Measurements from ENCODE around the gene ADRA2B.

Gene ADRA2B

DNA sequence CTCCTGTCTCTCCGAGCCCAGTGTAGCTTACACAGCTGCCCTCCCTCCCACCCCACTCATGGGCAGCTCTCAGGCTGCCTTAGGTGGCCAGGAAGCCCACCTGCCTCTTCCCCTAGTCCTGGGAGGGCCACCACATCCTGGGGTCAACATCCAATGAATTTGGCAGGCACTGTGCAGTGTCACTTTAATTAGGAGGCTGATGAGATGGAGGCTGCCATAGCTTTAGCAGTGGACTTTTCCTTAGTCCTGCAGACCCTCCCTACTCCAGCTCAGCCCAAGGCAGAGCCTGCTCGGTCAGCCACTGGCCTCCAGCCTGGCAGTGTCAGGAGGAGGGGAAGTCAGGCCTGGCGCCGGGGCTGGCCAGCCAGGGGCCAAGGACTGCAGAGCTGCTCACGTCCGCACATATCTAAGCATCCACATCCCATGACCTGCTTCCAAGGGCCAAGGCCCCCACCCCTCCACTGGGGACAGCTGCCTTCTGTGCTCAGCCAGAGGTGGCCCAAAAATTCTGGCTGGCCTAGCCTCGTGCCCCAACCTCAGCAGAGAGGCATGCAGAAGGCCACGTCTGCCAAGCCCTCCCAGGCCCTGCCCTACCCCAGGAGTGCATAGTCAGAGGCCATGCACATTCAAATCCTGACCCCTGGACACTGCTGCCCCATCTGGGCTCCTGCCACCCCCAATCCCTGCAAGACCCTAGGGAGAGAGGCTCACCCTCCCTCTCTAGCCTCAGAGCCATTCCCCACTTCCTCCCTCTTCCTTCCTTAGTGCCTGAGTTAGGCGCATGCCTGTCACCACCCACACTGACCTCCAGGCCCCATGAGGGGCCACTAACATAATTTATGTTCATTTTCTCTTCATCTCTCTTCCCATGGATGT, 33.1 kb downstream of the ADRA2B start:
- no peaks in the 10 kb centered on the region for H3K79me2 ChIP-seq (ENCODE audit: insufficient read depth, low read length)
- TF ChIP-seq CTCF (conservative IDR thresholded peaks at IDR 0.05; ENCODE audit: low read length) (no peak), EZH2phosphoT487 (IDR thresholded peaks at IDR 0.05; ENCODE audit: borderline replicate concordance) (no peak)
- H3K4me2 ChIP-seq (ENCODE audit: low read depth, low read length, poor library complexity, severe bottlenecking): no peak overlapping the region
- H3K9me2 ChIP-seq (replicated peaks; ENCODE audit: low read depth, low read length): no peaks in the 10 kb centered on the region
- H3F3A ChIP-seq (ENCODE audit: low read depth): no peaks in the 10 kb centered on the region
- H3K9ac ChIP-seq (ENCODE audit: low read depth, low read length, poor library complexity, severe bottlenecking): no peak overlapping the region
- no peaks in the 10 kb centered on the region for H4K20me1 ChIP-seq (ENCODE audit: insufficient read depth, low read length, poor library complexity, severe bottlenecking)
- H3K4me1 ChIP-seq (ENCODE audit: insufficient read depth, low read length, poor library complexity, severe bottlenecking): no peaks in the 10 kb centered on the region
- H3K27me3 ChIP-seq (ENCODE audit: insufficient read depth, low read length, poor library complexity, severe bottlenecking): no peaks in the 10 kb centered on the region
- no peaks in the 10 kb centered on the region for H3K36me3 ChIP-seq (ENCODE audit: insufficient read depth, low read length)
- no peaks in the 10 kb centered on the region for H3K9me3 ChIP-seq (ENCODE audit: insufficient read depth, low read depth, low read length)
- no peak overlapping the region for H3K4me3 ChIP-seq (ENCODE audit: low read length, poor library complexity, severe bottlenecking)
- H2AFZ ChIP-seq (ENCODE audit: low read length): no peak overlapping the region

- Histone ChIP-seq H3K9me2 (replicated peaks; ENCODE audit: low read depth, low read length) (no peaks in the 10 kb centered on the region), H3K79me2 (ENCODE audit: insufficient read depth, low read length) (no peaks in the 10 kb centered on the region), H3K9me3 (ENCODE audit: insufficient read depth, low read depth, low read length) (no peaks in the 10 kb centered on the region), H3K36me3 (ENCODE audit: insufficient read depth, low read length) (no peaks in the 10 kb centered on the region), H3K9ac (ENCODE audit: low read depth, low read length, poor library complexity, severe bottlenecking) (no peak overlapping the region), H3K4me3 (ENCODE audit: low read length, poor library complexity, severe bottlenecking) (no peak overlapping the region), H4K20me1 (ENCODE audit: insufficient read depth, low read length, poor library complexity, severe bottlenecking) (no peaks in the 10 kb centered on the region), H3K4me1 (ENCODE audit: insufficient read depth, low read length, poor library complexity, severe bottlenecking) (no peaks in the 10 kb centered on the region), H3K27me3 (ENCODE audit: insufficient read depth, low read length, poor library complexity, severe bottlenecking) (no peaks in the 10 kb centered on the region), H3F3A (ENCODE audit: low read depth) (no peaks in the 10 kb centered on the region), H3K4me2 (ENCODE audit: low read depth, low read length, poor library complexity, severe bottlenecking) (no peak overlapping the region), H2AFZ (ENCODE audit: low read length) (no peak overlapping the region)
- TF ChIP-seq EZH2phosphoT487 (IDR thresholded peaks at IDR 0.05; ENCODE audit: borderline replicate concordance) (no peak), CTCF (conservative IDR thresholded peaks at IDR 0.05; ENCODE audit: low read length) (no peak)
Observed at GRCh38 chr2:96082211-96083063, 33.9 kb downstream of the ADRA2B start.

DNA sequence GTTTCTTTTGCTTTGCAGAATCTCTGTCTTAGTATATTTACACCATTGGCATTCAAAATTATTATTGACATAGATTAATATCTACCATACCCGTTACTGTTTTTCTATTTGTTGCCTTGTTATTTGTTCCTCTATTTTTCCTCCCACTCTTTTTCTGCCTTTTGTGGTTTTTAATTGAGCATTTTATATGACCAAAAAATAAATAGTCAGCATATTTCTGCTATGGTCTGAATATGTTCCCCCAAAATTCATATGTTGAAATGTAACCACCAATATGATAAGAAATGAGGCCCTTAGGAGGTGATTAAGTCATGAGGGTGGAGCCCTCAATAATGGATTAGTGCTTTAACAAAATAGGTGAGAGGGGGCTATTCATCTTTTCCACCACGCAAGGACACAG, 35.3 kb downstream of the ADRA2B start:
- Histone ChIP-seq H3K9ac (ENCODE audit: low read depth, low read length, poor library complexity, severe bottlenecking) (no peak overlapping the region), H3K79me2 (ENCODE audit: insufficient read depth, low read length) (no peaks in the 10 kb centered on the region), H2AFZ (ENCODE audit: low read length) (no peak overlapping the region), H3K9me2 (replicated peaks; ENCODE audit: low read depth, low read length) (no peaks in the 10 kb centered on the region), H3K4me1 (ENCODE audit: insufficient read depth, low read length, poor library complexity, severe bottlenecking) (no peaks in the 10 kb centered on the region), H3K27me3 (ENCODE audit: insufficient read depth, low read length, poor library complexity, severe bottlenecking) (no peaks in the 10 kb centered on the region), H3F3A (ENCODE audit: low read depth) (no peaks in the 10 kb centered on the region), H4K20me1 (ENCODE audit: insufficient read depth, low read length, poor library complexity, severe bottlenecking) (no peaks in the 10 kb centered on the region), H3K36me3 (ENCODE audit: insufficient read depth, low read length) (no peaks in the 10 kb centered on the region), H3K4me3 (ENCODE audit: low read length, poor library complexity, severe bottlenecking) (no peak overlapping the region), H3K9me3 (ENCODE audit: insufficient read depth, low read depth, low read length) (no peaks in the 10 kb centered on the region), H3K4me2 (ENCODE audit: low read depth, low read length, poor library complexity, severe bottlenecking) (no peak overlapping the region)
- TF ChIP-seq CTCF (conservative IDR thresholded peaks at IDR 0.05; ENCODE audit: low read length): no peak
- TF ChIP-seq EZH2phosphoT487 (IDR thresholded peaks at IDR 0.05; ENCODE audit: borderline replicate concordance): no peak
